ENCODE results near the gene TBC1D22A. TPM values are rescaled to one million over a fixed set of nuclear protein-coding genes. Genes with fewer than 3 reads are reported as not detected.

The TBC1D22A gene
- total RNA-seq, 1 donor from 2014 or later: 14.0 TPM

- intact Hi-C loops (cut with DNase I): no loop called here
- ATAC-seq (ENCODE audit: poor library complexity) (no peak), DNase-seq (no peak)
Measured at GRCh38 chr22:46946383-46946962, 184.0 kb downstream of the TBC1D22A start.

- ATAC-seq (ENCODE audit: poor library complexity) (no peak), DNase-seq (no peak)
- intact Hi-C loops (cut with DNase I): no loop called here
Measured at GRCh38 chr22:46947516-46948257, 185.2 kb downstream of the TBC1D22A start.

- DNase-seq (no peak), ATAC-seq (ENCODE audit: poor library complexity) (no peak)
- intact Hi-C loops (cut with DNase I): no loop called here
Measured at GRCh38 chr22:46948411-46949144, 186.1 kb downstream of the TBC1D22A start.

GRCh38 chr22:46951350-46951749 is 188.9 kb downstream of the TBC1D22A start:
- no peak for ATAC-seq (ENCODE audit: poor library complexity)
- intact Hi-C loops (cut with DNase I): no loop called here
- DNase-seq: no peak

GRCh38 chr22:46951973-46952372 is 189.5 kb downstream of the TBC1D22A start:
- DNase-seq (no peak), ATAC-seq (ENCODE audit: poor library complexity) (no peak)
- intact Hi-C loops (cut with DNase I): no loop called here

GRCh38 chr22:46953968-46954765 is 191.7 kb downstream of the TBC1D22A start:
- intact Hi-C loops (cut with DNase I): no loop called here
- DNase-seq (no peak), ATAC-seq (ENCODE audit: poor library complexity) (no peak)

- DNase-seq: no peak
- intact Hi-C loops (cut with DNase I): no loop called here
- ATAC-seq (ENCODE audit: poor library complexity): no peak
Measured at GRCh38 chr22:46954781-46955180, 192.3 kb downstream of the TBC1D22A start.

- DNase-seq (no peak), ATAC-seq (ENCODE audit: poor library complexity) (no peak)
- intact Hi-C loops (cut with DNase I): no loop called here
Measured at GRCh38 chr22:46956498-46957215, 194.2 kb downstream of the TBC1D22A start.

- DNase-seq (no peak), ATAC-seq (ENCODE audit: poor library complexity) (no peak)
- intact Hi-C loops (cut with DNase I): no loop called here
Measured at GRCh38 chr22:46957521-46957920, 195.1 kb downstream of the TBC1D22A start.

- DNase-seq: no peak
- intact Hi-C loops (cut with DNase I): no loop called here
- no peak for ATAC-seq (ENCODE audit: poor library complexity)
Measured at GRCh38 chr22:46958191-46958590, 195.7 kb downstream of the TBC1D22A start.

- DNase-seq: no peak
- intact Hi-C loops (cut with DNase I): no loop called here
- ATAC-seq (ENCODE audit: poor library complexity): no peak
Measured at GRCh38 chr22:46958658-46959057, 196.2 kb downstream of the TBC1D22A start.

- ATAC-seq (ENCODE audit: poor library complexity): no peak
- intact Hi-C loops (cut with DNase I): no loop called here
- DNase-seq: no peak
Measured at GRCh38 chr22:46959369-46959768, 196.9 kb downstream of the TBC1D22A start.

- intact Hi-C loops (cut with DNase I): no loop called here
- DNase-seq (no peak), ATAC-seq (ENCODE audit: poor library complexity) (no peak)
Measured at GRCh38 chr22:46961591-46962295, 199.3 kb downstream of the TBC1D22A start.

GRCh38 chr22:46962406-46962805 is 200.0 kb downstream of the TBC1D22A start:
- intact Hi-C loops (cut with DNase I): no loop called here
- DNase-seq (no peak), ATAC-seq (ENCODE audit: poor library complexity) (no peak)

GRCh38 chr22:46963672-46964545 is 201.5 kb downstream of the TBC1D22A start:
- ATAC-seq (ENCODE audit: poor library complexity) (no peak), DNase-seq (no peak)
- intact Hi-C loops (cut with DNase I): no loop called here

GRCh38 chr22:46964773-46965550 is 202.5 kb downstream of the TBC1D22A start:
- DNase-seq: no peak
- intact Hi-C loops (cut with DNase I): no loop called here
- ATAC-seq (ENCODE audit: poor library complexity): no peak
